GM19324 (cell line): Measurements from ENCODE around the gene SMARCD2.
"Not testable (repeated sequence)": the region's sequence is repeated elsewhere in the genome, so short reads cannot be mapped to it uniquely, and the experiment has no call there.

Experiments used
- ATAC-seq: cut with Tn5 transposase; IDR thresholded peaks from one replicate; pipeline ENCODE4 v1.9.1; 2021; ENCODE audit warnings: mild to moderate bottlenecking, moderate library complexity; ENCODE audit not compliant: unreplicated experiment, low FRiP score

The SMARCD2 gene

DNA sequence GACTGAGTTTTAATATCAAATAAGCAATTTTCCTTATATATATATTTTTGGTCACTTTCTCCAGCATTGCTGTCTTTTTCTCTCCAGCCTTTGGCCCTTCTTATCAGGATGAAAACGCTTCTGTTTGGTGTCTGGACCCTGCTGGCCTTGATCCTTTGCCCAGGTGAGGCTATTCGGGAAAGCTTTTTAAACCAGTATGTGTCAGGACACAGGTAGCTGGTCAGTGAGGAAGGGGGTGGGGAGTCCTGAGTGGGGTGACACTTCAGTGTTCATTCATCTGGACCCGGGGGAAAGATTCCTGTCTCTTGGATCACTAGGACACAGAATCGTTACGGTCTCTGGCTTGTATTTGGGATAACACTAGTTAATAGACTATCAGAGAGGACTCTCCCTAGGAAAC is 12.2 kb upstream of the SMARCD2 start:
- no peak for ATAC-seq

DNA sequence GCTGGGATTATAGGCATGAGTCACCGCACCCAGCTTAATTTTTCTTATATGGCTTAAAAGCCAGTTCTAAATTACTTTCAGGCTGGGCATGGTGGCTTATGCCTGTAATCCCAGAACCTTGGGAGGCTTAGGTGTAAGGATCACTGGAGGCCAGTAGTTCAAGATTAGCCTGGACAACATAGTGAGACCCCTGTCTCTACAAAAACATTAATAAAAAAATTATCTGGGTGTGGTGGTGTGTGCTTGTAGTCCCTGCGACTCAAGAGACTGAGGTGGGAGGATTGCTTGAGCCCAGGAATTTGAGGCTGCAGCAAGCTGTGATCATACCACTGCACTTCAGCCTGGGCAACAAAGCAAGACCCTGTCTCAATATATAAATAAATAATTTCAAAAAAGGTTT is 10.8 kb upstream of the SMARCD2 start:
- ATAC-seq: no peak

DNA sequence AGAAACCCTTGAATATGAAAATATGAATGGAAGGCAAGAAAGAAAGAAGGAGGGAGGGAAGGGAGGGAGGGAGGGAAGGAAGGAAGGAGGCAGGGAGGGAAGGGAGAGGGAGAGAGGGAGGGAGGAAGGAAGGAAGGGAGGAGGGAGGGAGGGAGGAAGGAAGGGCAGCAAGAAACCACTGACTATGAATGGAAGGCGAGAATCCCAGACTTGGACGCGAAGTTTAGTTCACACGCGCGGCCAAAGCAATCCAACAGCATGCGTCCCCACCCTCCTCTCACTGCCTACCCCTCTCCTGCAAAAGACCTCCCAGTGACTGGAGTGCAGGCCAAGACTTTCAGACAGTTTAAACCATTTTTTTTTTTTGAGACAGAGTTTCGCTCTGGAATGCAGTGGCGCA is 7.9 kb upstream of the SMARCD2 start:
- no peak for ATAC-seq

DNA sequence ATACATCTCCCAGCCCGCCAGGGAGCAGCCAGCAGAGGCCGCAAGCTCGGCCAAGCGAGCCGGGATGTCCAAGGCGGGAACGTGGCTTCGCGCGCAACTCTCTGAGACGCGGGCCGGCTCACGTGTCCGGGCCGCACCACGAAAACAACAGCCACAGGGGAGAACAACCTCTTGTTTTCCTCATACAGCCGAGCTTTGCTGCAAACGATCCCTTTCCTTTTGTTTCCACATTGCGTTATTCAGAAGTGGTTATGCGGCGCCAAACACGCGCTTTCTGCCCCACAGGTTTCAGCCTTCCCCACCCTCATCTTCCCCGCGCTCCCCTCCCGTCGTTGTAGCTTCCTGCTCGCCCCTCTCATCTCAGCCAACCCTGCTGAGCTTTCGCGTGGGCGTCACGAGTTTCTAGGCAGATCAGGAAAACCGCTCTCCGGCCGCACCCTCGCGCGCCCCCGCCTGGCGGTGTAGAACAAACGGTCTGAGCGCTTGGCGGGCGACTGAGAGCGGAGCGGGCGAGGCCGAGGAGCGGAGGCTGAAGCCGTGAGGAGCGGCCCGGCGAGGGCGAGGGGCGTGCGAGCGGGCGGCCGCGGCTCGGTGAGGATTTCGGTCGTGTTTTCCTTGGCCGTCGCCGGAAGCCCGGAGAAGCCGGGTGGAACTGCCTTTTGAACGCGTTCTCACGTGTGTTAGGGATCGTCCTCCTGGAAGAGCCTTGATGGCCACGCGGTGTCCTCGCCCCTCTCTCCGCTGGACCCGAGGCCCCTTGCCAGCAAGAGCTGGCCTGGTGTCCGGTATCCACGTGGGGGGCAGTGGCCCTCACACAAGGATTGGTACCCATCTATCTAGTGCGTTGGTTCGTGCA is 6.6 kb upstream of the SMARCD2 start:
- peak; percentile 68 for ATAC-seq

DNA sequence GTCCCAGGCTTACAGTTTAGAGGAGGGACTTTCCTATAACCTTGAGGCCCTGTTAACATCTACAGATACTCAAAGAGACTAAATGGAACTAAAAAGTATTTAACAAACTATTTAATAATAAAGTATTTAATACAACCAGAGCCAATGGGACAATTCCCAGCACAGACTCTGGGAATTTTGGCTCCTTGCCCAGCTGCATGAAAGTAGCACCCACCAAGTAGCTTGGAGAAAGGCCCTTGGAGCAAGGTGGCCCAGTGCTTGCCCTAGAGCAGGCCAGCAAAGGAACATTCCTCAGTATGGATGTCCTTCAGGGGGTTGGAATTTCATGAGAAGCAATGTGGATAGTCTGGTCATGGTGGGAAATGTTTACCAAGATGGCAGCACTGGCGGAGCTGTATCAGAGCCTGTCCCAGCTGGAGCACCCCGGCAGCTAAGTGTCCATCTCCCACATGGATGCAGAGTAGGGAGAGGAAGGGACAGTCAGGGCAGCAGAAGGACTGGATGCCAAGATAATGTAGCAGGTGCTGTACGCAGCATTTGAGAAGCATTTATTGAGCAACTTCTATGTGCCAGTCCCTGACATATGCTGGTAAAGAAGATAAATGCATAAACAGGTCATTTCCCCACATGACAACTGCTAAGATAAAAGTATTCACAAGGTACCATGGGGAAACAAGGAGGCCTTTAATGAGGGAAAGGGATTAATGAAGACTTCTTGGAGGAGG is 5.2 kb upstream of the SMARCD2 start:
- no peak for ATAC-seq

DNA sequence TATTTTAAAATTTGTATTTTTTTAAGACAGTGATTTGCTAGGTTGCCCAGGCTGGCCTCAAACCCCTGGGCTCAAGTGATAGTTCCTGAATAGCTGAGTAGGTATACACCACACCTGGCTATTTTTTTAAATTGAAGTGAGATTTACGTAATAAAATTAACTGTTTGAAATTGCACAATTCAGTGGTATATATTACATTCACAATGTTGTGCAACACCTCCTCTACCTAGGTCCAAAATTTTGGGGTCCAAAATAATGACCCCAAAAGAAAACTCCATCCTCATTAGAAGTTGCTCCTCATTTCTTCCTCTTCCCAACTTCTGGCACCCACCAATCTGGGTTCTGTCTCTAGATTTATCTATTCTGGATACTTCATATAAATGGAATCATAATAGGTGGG is 3.0 kb upstream of the SMARCD2 start:
- no peak for ATAC-seq

DNA sequence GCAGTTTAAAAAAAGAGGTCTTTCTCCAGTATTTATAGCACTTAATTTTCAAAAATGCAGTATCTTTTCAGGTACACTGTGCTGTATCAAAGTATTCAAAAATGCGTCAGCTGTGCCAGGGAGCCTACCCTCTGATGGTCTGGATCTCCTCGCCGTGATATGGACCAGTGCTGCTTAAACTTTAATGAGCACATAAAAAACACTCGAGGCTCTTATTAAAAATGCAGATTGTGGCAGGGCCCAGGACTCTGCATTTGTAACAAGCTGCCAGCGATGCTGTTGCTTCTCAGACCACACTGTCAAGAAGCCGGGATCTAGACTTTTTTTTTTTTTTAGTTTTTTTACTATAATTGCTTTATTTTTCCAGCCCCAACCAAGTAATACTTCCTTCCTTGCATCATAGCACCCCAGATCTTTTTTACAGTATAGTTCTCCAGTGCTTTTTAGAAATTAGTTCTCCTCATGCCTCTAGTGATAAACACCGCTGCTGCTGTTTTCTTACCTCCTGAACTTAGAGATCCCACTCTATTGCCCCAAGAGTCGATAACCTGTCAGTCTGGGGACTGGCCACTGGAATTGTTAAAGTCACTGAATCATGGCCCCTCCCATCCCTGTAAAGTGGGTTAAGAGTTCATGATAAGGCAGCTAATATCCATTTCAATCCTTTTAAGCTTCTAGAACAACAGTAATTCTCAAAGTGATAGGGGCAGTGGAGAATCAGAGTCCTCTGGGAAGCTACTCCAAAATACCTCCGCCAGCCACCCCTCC is 1.6 kb upstream of the SMARCD2 start:
- ATAC-seq: no peak

DNA sequence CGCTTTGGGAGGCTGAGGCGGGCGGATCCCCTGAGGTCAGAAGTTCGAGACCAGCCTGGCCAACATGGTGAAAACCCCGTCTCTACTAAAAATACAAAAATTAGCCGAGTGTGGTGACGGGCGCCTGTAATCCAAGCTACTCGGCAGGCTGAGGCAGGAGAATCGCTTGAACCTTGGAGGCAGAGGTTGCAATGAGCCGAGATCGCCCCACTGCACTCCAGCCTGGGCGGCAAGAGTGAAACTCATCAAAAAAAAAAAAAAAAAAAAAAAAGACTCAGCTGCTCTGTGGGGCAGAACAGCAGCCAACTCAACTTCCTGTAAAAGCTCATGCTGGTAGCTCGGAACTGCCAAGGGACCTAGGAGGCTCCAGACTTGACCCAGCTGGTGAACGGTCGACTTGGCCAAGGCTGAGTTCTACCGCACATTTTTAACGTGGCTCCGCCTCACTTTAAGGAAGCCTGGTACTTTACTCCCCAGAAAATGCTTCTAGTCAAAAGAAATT is 953 bp upstream of the SMARCD2 start:
- not testable (repeated sequence) for ATAC-seq

DNA sequence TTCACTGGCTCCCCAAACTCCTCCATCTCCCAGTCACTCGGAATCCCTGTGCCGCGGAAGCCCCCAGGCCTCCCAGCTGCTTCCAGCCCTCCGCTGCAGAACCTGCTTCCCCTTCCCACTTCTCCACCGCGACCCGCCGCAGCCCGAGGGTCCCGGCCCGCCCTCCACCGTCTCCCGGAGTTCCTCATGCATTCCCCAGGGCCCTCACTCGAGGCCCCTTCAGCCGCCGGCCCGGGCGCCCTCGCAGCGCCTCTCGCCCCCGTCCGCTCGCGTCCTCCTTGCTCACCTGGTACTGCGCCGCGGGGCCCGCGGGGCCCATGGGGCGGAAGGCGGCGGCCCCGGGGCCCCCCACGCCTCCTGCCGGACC is 329 bp downstream of the SMARCD2 start:
- no peak for ATAC-seq

DNA sequence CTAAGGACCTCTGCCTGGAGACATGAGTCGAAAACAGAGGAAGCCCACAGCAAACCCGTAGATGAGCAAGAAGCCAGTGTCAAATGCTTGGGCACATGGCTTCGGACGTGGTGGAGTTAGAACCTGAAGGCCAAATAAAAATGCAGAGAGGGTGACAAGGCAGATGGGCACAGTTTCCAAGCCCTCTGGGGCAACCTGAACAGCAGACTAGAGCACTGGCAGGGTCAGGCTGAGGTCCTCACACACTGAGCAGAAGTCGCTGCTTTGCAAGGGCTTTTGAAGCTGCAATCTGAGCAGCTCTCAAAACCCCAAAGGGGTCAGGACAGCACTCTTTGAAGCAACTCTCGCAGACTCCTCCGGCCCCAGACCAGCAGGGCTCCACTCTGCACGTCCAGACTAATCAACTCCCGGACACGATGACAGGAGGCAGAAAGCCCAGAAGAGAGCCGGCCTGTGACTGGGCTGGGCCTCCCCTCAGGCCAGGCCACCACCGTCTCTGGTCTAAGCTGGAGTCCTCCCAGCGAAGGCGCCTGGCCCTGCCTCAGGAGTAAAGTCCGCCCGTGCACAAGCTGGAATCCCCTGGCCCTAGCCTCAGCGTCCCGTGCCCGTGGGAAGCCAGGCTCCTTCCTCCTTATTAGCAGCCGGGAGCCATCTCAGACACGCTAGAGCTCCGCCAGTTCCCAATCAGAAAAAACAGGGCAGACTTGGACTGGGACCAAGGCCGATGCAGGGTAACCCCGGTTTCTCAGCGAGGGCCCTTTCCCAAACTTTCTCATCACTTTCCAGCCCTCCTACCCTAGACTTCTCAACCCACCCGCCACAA is 924 bp downstream of the SMARCD2 start:
- ATAC-seq: no peak

DNA sequence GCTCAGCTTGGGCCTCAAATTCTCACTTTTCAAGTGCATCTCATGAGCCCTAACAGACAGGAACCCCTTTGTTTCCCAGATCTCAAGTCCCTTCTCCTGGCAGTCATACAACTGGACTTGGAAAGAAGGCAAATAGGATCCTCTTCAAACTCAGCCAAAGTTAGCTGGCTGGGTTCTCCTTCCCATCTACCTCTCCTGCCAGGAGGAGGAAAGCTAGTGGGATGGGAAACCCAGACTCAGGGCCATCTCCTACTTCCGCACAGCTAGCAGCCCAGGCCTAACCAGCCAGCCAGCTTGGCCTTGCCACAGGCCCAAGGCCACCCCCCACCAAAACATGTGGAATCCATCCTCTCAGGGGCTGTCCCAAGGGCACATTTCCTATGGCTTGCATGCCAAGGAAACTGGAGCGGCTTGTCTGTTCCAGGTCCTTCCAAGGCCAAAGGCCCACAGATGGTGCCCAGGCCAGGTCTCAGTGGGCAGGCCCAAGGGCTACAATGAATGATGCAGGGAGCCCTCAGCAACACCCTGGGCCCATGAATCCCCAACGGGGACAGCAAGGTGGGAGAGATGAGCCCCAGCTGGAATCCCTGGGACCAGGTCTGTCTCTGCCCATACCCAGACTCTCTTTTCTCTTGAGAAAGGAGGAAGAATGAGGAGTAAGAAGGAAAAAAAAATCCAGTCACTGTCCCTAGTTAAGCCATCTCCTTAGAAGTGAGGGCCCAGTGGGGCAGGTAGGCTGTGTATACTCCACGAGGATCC is 1.7 kb downstream of the SMARCD2 start:
- no peak for ATAC-seq

DNA sequence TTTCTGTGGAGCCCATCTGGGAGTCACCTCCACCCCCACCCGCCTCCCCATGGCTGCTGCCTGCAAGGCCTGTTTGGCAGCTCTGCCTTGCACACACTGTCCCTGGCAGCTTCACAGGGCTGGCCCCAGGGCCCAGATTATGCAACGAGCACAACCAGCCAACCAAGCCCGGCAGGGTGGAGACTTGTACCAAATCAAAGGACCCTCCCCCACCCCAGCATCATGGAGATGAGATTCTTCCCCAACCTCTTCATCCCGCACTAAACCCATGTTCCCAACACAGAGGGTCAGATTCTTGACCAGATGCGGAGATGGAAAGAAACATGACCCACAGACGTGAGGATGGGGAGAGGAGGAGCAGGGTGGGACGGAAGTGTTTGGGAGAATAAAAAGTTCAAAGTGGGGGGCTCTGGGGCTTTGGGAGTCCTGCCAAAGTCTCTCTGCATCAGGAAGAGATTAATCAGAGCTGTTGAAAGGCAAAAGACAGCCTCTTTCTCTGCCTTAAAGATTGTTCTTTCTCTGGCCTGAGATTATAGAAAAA is 3.8 kb downstream of the SMARCD2 start:
- ATAC-seq: no peak

DNA sequence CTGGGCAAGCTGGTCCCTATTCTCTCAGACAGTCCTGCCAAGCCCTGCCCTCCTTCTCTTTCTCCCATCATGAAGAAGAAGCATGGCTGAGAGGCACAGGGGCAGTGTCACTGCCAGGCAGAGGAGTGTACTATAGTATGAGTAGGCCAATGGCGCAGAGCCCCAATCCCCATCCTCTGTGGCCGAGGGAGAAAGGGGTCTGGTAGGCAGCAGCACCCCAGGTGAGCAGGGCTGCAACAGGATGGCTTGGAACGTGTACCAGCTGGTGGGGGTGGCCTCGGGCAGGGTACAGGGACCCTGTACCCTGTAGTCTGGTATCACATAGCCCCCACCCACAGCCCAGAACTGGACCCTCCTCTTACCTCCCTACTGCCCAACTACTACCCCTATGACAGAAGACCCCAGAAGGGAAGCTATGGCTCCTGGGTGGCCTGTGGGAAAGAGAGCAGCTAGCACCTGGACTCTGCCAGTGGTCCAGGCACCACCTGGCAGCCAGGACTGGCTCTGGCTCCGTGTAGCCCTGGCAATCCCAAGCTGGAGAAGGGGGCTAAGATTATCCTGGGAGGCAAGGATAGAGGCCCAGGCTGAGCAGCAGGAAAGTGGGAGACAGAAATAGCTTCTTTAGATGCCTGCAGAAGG is 4.4 kb downstream of the SMARCD2 start:
- ATAC-seq: no peak

DNA sequence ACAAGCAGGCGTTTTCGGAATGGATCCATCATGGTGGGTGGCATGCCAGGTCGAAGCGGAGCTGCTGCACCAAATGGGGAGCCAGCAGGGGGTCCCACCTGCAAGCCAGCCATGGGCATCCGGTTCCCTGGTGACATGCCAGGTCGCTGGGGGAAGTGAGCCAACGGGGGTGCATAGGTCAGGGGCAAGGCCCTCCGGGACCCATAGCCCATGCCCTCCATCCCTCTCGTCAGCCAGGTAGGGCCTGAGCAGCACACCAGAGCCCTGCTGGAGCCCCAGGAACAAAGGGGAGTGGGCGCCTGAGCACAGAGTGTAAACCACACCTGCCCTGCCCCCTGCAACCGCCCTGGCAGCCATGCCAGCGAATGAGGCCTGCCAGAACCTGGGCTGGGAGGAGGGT is 5.0 kb downstream of the SMARCD2 start:
- no peak for ATAC-seq

DNA sequence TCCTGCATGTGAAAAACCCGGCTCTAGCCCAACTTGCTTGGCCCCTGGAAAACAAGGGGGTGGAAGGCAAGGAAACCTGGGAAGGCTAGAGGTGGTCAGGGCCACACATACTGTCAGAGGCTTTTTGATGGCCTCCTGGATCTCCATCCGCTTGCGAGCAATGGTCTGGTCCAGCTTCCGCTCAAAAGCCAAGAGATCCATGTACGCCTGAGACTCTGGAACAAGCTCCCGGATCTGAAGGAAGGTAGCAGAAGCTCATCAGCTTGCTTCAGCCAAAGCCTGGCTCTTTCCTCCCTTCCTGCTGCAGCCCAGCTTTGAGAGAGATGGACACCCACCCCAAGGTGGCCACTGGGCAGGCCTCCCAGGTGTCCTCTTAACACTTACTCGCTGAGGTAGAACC is 5.7 kb downstream of the SMARCD2 start:
- no peak for ATAC-seq

DNA sequence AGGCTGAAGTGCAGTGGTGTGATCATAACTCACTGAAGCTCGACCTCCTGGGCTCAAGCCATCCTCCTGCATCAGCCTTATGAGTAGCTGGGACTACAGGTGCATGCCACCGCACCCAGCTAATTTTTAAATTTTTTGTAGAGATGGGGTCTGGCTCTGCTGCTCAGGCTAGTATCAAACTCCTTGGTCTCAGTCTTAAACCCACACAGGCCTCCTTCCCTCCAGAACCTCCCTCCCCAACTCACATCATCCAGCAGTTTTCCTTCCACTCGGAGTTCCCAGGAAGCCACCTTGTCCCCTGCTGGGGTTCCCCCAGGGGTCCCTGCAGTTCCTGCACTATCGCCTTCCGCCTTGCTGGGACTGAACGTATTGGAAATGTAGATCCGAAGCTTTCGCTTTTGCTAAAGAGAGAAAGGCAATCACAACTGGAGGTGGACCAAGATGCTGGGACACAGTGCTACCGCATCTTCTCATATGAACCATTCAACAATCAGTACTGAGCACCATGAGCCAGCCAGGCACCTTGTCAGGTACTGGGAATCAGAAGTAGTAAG is 7.2 kb downstream of the SMARCD2 start:
- ATAC-seq: no peak

DNA sequence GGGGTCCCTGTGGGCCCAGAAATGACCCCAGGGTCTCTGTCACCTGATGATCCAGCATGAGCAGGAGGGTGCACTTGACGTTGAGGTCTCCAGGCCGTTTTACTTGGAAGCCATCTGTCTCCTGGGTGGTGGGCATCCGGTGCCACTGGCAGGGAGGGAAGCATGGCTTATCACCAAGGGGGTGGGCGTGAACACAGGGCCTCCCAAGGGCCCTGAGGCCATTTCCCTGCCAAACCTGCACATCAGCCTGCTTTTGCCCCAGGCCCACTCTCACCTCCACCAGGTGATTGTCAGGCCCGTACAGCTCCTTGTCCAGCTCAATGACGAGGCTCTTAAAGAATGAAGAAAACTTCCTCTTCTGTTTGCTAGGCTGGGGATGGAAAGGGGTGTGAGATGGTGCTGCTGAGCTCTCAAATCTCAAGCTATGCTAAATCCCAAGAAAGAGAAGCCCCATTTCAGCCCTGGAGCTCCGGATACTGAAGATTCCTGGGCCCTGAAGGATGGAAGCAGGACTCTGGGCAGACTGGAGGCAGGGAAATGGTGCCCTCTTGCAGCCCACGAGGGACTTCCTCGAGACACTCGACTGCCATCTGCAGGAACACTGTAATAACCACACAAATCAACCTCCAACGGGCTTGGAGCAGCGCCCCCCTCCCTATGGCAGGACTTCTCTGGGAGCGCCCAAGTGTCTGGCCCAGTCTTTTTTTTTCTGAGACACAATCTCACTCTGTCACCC is 7.9 kb downstream of the SMARCD2 start:
- ATAC-seq: no peak
